ENCODE data around the gene GID8.

The GID8 gene

DNA sequence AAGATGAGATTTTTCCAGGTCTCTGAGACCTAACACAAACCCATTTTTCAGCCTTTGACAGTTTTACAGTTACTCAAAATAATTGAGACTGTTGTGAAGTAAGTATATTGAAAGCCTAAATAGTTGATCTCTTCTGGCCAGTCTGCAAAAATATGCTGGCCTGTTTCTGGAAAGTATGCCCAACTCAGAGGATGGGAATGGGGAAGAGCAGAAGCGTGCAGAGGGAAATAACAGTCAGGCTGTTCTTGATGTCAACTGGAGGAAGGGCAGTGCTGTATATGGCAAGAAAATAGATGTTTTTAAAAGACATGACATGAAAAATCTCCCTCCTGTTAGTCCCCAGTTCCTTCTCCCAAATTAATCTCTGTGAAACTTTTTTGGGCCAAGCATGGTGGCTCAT lies 3.8 kb downstream of the GID8 start:
- in situ Hi-C loops (cut with HindIII; ENCODE audit: low sequenced_read_pairs) = no loop called here

DNA sequence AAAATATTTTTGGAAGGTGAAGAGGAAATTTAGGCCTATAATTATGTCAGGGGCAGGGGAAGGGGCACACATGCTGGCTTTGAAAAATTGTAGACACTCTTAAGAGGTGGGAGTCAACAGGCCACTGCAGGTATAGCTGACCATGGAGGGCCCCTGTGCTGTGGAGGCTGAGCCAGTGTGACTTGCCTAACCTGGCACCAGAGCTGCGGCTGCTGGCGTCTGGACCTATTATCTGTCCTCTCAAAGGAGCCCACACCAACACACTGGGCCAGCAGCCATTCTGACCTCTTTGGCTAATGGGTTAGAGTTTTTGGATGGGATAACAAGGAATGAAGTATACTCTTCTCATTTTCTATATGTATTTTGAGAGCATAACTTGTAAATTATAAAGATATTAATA lies 4.5 kb downstream of the GID8 start:
- in situ Hi-C loops (cut with HindIII; ENCODE audit: low sequenced_read_pairs) = no loop called here

DNA sequence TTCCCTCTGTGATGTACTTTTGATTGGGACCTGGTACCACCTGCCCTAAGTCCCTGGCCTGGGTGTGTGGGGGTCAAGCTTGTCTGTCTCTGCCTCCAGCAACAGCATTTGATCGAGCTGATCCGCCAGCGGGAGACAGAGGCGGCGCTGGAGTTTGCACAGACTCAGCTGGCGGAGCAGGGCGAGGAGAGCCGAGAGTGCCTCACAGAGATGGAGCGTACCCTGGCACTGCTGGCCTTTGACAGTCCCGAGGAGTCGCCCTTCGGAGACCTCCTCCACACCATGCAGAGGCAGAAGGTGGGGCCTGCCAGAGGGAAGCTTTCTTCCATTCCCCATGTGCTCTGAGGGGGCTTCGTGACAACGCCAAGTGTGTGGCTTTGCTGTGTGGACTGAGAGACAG lies 5.4 kb downstream of the GID8 start:
- in situ Hi-C loops (cut with HindIII; ENCODE audit: low sequenced_read_pairs) = no loop called here

DNA sequence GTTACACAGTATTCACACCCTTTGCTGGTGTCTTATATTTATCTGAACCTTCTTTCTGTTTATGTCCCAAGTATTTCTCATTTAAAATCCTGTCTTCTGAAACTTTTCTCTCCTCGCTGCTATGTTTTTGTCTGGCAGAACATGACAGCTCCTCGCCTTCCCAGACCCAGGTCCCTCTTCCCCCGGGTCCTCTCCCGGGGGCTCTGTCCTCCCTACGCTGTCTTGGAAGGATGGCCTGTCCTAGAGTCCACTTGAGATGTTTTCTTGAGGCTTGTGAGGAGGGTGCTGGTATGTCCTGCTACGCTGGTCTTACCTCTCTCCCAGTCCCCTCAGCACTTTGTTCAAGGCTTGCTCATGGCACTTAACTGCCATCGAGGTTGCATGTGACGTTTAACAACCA lies 6.2 kb downstream of the GID8 start:
- in situ Hi-C loops (cut with HindIII; ENCODE audit: low sequenced_read_pairs) = no loop called here

DNA sequence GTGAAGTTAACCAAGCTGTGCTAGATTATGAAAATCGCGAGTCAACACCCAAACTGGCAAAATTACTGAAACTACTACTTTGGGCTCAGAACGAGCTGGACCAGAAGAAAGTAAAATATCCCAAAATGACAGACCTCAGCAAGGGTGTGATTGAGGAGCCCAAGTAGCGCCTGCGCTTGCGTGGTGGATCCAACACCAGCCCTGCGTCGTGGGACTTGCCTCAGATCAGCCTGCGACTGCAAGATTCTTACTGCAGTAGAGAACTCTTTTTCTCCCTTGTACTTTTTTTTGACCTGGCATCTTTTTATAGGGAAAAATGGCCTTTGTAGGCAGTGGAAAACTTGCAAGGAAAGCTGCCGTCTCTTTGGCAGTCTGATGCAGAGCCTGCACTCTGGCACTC lies 6.8 kb downstream of the GID8 start:
- in situ Hi-C loops (cut with HindIII; ENCODE audit: low sequenced_read_pairs) = no loop called here

DNA sequence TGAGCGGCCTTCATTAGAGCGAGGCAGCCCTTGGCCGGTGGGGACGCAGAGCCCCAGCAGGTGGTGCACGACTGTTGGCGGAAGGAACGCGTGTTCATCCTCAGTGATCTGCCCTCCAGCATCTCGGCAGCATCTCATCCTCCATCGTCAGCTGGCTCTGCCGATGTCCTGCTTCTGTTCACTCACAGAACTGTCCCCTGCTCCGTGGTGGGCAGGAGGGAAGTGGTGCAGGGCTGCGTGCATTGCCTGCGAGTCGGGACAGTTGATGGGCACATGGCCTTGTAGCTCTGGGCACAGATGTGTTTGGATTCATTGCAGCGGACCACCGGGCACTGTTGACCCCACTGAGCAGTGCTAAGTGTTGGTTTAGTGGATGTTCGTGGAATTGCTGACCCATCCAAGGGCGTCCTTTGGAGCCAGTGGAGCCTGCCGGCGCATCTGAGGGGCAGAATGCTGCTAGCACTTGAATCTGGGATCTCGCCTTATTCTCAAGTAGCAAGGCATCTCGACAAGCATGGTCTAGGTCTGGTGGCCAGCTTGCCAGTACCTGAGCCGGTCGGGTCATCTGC lies 7.9 kb downstream of the GID8 start:
- in situ Hi-C loops (cut with HindIII; ENCODE audit: low sequenced_read_pairs) = no loop called here

DNA sequence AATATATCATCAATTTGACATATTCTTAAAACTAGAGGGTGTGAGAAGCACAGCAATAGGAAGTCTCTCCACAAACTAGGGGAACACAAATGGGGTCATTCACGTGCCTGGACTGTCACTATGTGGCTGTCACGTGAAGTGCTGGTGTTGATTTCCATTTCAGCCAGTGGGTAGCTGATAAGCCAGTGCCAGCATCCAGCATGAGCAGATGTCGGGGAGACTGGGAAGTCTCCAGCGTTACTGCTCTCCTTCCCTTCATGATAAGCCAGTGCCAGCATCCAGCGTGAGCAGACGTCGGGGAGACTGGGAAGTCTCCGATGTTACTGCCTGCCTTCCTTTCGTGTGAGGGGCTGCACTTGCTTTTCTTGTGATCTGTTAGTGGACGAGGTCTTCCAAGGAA lies 9.0 kb downstream of the GID8 start:
- in situ Hi-C loops (cut with HindIII; ENCODE audit: low sequenced_read_pairs) = no loop called here

DNA sequence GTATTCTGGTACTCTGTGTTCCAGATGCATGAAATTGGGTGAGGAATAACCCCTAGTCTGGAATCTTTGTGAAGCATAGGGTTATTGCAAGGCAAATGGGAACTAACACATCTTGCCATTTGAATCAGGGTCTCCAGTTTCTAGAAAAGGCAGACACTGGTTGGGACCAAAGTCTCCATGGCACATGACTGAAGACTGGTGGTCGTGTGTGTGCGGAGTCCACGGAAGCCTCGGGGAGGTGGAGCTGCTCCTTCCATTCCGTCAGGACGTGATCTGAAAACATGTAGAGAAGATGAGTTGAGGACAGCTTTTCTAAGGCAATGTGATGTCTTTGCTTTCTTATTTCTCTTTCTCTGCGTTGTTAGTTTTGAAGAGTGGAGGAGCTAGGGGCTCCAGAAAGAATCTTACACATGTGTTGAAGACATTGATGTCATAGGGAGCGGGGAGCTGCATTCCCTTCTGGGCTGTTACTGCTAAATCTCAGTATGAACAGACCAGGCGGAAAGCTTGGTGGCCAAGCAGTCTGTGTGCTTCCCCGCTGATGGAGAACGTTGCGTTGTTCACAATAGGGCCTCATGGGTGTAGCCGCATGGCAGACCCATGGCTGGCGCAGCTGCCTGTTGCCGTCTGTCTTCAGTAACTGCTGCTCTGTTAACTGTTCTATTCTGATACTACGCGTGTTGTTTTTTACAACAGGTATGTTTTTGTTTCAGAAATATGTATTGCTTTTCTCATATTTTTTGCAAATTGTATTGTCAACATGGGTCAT lies 9.8 kb downstream of the GID8 start:
- in situ Hi-C loops (cut with HindIII; ENCODE audit: low sequenced_read_pairs) = no loop called here

DNA sequence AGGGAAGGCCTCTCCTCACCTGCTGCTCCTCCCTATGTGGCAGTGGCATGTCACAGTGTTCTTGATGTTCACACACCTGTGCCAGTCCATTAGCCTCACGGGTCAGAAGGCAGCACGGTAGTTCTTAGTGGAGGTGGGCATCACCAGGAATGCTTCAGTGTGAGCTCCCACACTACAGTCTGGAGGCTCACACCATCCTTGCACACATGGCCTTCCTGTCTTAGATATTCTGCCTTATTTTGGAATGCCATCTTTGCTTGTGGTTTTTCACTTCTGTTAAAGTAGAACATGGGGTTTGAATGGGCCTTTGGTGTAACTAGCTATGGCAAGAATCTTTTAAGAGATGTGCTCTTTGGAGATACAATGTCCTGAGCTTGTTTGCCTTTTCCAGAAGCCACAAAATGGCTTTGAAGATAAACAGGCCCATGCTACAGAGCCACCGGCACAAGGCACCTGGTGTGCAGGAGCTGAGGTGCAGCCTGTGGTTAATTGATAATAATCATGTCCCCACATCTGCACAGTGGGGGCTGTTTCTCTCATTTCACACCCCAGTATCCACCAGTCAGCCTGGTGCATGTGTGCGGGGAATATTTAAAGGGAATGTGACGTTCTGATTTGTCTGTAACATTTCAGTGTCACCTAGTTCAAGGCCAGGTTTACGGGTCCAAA lies 11.3 kb downstream of the GID8 start:
- in situ Hi-C loops (cut with HindIII; ENCODE audit: low sequenced_read_pairs) = no loop called here

DNA sequence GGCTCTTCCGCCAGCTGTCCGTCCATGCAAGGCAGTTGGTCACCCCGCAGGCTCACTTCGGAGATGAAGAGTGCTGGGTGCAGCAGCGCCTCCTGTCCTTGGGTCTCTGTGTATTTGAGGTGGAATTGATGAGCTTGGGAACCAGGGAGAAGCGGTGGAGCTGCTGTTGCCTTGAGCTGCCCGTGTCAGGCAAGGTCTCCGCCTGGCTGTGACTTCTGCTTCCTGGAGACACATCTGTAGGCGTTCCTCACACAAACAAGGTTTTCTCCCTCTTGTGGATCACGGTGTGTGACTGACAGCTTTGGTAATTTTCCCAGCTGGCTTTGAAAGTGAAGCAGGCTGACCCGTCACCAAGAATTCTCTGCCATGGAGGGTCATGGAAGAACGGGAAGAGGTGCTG lies 12.0 kb downstream of the GID8 start:
- in situ Hi-C loops (cut with HindIII; ENCODE audit: low sequenced_read_pairs) = no loop called here

DNA sequence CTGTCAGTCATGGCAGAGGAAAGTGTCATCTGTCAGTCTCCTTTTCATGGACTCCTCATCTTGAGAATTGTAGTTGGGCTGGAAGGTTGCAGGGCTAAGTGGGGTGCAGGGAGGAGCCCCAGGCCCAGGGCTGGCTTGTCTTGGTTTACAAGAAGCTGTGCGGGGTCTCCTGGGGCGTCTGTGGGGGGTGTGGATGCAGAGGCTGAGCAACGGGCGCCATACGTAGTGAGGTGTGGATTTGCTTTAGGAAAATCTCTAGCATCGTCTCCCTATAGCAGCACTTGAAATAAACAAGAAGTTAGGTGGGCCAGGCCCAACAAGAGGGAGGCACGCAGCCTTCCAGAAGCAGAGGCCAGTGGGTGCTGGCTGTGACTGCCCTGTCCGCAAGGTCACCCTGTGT lies 12.8 kb downstream of the GID8 start:
- in situ Hi-C loops (cut with HindIII; ENCODE audit: low sequenced_read_pairs) = no loop called here

DNA sequence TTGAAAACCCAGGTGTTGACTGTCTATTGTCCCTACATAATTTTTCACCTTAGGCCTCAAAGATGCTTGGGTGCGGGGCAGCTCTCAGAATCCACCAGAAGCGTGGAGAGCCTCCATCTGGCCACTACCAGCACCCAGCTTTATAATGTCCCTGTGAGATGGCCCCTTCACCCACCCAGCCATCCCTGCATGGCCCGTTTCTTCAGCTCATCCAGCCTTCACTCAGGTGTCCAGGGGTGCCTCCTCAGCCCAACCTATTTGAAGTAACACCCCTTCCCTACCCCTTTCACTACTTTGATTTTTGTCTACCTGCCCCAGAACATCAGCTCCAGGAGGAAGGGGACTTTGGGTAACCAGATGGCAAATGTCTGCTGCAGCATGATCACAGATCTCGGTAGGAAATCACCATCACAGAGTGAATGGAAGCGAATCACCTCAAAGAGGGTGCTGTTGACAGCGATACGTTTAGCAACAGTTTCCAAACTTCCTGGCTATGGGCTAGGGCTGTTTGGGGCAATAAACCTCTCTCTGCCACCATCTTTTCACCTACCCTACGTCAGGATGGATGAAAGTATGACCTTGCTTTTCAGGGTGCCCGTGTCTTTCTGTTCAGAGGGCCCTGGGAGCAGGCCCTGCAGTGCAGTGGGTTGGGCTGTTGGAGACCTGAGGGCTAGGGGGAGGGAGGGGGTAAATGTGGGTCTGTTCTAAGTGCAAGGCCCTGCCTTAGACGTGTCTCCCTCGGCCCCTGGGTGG lies 13.4 kb downstream of the GID8 start:
- in situ Hi-C loops (cut with HindIII; ENCODE audit: low sequenced_read_pairs) = no loop called here

DNA sequence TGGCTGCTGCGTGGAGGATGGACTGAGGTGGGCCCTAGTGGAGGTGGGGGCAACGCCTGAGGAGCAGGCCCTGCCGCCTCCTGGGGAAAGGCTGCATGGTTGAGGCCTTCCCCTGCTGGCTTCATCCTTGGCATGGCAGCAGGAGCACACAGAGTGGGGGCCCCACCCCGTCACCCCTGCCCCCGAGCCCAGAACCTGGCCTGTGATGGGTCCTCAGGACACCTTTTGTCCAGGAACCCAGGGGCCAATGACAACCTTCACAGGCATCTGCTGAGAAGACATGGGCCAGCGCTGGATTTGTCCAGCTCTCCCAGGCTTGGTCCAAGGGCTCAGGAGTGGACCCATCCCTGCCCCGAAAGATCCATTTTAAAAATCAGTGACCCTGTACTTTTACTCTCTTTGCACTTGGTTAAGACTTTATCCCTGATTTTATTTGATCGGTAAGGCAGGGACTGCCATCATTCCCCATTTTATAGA lies 14.0 kb downstream of the GID8 start:
- in situ Hi-C loops (cut with HindIII; ENCODE audit: low sequenced_read_pairs) = no loop called here

DNA sequence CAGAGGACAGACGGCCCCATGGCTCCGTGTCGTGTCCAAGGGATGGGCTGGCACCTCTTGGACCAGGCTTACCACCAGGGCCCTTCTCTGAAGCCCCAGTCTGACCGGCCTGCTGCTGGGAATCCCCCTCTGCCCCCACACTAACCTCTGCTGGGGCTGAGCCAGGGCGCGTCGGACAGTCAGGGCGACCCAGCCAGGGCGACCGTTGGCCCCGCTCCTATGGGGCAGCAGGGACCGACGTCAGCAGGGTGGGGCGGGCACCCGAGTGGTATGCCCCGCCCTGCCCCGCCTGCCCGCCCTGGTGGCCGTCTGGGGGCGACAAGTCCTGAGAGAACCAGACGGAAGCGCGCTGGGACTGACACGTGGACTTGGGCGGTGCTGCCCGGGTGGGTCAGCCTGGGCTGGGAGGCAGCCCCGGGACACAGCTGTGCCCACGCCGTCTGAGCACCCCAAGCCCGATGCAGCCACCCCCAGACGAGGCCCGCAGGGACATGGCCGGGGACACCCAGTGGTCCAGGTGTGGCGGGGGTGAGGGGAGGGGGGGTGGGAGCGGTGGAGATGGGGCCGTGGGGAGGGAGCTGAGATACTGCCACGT lies 14.5 kb downstream of the GID8 start, which contains the start of gene SLC17A9:
TSS of gene SLC17A9 (plus strand) at position 337 of the 595 bp plus-strand sequence. CDS start at position 459, 122 bp downstream.
- in situ Hi-C loops (cut with HindIII; ENCODE audit: low sequenced_read_pairs) = no loop called here

DNA sequence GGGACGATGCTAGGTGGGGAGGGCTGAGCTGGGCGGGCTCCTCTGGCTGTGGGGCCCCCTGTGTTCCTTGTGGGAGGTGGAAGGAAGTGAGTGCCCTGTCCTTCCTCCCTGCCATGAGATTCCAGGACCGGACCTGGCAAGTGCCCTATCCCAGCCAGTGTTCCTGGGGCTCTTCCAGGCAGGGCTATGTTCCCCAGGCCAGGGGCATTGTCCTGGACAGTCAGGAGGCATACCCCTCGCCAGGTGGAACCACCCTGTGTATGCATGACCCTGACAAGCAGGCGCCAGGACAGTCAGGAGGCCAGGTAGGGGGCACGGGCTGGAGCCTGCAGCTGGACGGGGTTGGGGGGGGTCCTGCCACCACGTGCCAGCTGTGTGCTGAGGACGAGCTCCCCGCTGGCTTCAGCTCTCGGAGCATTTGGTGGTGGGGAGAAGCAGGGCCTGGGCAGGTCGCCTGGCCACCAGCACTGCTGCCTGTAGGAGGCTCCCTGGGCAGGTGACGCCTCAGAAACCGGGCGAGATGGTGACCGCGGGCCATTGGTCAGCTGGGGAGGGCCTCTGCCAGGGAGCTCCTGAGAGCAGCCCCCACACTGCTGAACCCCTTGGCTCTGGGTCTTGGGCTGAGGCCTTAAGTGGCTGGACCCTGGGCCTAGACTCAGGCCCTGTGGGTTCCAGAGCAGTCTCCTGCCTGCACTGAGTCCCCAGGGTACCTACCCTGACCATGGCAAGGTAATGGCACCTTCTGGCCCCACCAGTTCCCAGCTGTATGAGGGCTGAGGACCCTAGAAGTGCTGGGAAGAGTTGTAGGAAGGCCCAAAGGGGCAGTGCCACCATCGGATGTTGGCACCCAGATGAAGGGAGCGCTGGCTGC lies 15.3 kb downstream of the GID8 start:
- in situ Hi-C loops (cut with HindIII; ENCODE audit: low sequenced_read_pairs) = no loop called here

DNA sequence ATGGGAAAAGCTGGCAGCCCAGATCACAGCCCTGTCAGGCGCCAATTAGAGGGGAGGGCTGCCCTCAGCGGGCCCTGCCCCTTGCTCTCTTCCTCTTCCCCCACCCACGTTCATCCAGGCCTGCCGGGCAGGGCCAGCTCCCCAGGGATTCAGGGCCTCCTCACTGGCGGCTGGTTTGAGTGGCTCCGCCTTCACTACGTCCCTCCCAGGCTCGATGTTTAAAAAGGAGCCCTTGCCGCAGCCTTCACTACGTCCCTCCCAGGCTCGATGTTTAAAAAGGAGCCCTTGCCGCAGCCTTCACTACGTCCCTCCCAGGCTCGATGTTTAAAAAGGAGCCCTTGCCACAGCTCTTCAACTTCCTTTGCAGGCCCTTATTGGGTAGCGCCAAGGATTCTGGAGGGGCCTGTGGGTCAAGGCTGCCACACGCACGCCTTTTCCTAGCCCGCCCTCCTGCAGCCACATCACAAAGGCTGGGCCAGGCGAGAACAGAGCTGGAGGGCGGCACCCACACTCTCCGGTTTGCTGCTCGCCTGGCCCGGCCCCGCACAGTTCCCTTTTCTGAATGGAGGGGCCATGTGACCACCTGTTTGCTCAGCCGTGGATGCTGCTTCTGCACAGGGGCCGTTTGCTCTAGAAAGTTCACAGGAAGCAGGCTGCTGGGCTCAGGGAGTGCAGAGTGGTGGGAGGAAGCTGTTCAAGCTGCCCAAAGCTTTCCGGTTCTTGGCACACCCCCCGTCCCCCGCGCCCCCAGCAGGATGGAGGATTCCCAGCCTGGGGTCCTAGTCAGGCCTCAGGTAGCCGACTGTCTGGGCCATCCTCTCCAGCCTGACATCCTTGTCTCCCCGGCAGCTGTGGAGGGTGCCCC lies 16.1 kb downstream of the GID8 start:
- in situ Hi-C loops (cut with HindIII; ENCODE audit: low sequenced_read_pairs) = no loop called here

DNA sequence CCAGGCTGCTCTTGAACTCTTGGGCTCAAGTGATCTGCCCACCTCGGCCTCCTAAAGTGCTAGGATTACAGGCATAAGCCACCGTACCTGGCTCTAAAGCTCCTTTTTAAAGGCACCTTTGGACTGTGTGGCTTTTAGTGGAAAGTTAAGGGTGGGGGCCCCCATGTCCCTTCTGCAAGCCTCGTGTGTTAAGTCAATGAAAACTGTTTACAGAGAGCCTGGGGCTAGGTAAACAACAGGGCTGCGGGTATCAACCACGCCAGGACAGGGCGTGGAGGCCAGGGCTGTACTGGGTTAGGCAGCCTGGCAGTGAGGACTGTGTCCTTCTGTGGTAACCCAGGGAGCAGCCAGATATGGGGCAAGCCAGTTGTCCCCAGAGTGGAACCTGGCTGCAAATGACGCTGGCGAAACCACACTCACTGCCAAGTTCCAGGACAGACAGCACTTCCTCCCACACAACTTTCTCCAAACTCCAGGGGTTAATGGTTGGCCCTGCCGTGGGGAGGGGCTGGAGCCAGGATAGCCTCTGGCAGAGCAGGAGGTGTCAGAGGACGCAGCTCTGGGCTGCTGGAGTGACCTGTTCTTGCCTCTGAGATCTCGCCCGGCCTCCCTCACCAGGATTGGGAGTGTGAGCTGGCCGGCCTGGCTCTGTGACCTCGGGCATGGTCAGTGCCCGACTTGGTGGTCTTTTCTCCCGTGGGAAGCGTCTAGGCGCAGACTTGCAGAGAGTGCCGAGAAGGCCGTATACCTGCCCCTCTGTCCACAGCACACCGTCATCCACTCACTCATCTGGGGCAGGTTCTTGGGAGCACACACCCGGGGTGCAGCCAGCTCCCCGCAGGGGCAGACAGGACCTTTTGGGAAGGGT lies 17.8 kb downstream of the GID8 start:
- in situ Hi-C loops (cut with HindIII; ENCODE audit: low sequenced_read_pairs) = no loop called here

All from DLD1 (cell line).